HL-60 (cell line): ENCODE results near the gene MPND.

Source experiments
- DNase-seq, 2 experiments: peaks; one replicate each; pipeline ENCODE4 v3.0.0-alpha.2; 2010 to 2020; ENCODE audit warnings: low read depth in 1 of 2, low spot score in 1 of 2
- H3K27ac ChIP-seq: fragments of 250-450 bp; sonication (Bioruptor Pico); replicated peaks from 2 replicates; pipeline ENCODE4 v1.5.1; 2020; ENCODE audit warnings: mild to moderate bottlenecking, moderate library complexity
- H3K27me3 ChIP-seq: fragments of 250-450 bp; sonication (Bioruptor Pico); 2 replicates; pipeline ENCODE4 v1.5.1; 2021; ENCODE audit warnings: mild to moderate bottlenecking, moderate library complexity; ENCODE audit not compliant: insufficient read depth, poor library complexity, severe bottlenecking
- H3K4me3 ChIP-seq: replicated peaks from 2 replicates; pipeline ENCODE4 v1.5.1; 2011; ENCODE audit warnings: mild to moderate bottlenecking, control low read depth, low read length; ENCODE audit not compliant: insufficient read depth
- CTCF ChIP-seq: IDR thresholded peaks from one replicate; pipeline ENCODE4 v1.5.1; 2011; ENCODE audit warnings: low read length, control low read depth, inconsistent platforms; ENCODE audit not compliant: insufficient read depth
- GABPA ChIP-seq: IDR thresholded peaks from 2 replicates; pipeline ENCODE4 v1.6.1; 2012; ENCODE audit warnings: low read depth
- POLR2AphosphoS5 ChIP-seq: IDR thresholded peaks from 2 replicates; pipeline ENCODE4 v1.6.1; 2012; ENCODE audit warnings: low read depth
- SPI1 ChIP-seq: IDR thresholded peaks from 2 replicates; pipeline ENCODE4 v1.6.1; 2012; ENCODE audit warnings: low read depth, mild to moderate bottlenecking, borderline replicate concordance
- TF ChIP-seq, protein P1 (sequence below): IDR thresholded peaks from 2 replicates; pipeline ENCODE4 v1.6.1; 2012; ENCODE audit warnings: low read depth; ENCODE audit not compliant: insufficient replicate concordance

The MPND gene

DNA sequence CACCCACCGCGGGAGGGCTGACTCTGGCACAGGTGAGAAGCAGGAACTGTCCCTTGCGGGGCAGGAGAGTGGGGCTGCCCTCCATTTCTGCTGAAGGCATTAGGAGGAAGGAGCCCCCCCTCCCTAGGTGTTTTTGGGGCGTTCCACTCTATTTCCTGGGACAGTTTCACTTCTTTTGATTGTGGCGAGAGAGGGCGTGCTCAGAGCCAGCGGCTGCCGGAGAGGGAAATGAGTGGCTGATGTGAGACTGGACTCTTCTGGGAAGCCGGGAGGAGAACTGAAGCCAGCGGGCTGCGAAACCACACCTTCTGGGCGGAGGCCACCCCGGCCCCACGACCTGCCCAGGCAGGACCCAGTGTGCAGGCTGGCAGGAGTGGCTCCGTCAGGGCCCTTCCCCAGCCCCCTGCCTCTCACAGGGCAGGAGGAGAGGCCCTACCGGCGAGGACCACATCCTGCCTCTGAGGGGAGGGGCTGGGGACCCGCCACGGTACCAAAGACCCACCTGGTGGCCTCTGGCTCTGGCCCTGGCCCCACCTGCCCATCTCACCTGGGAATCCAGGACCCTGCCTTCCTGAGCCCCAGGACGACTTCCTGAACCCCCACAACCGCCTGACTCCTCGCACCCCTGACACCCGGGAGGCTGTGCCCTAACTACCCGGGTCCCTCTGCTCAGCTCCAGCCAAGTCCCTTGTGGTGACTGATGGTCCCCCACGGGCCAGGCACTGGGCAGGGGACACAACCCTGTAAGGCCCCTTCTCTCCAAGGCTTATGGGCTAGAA, 25.9 kb downstream of the MPND start:
- no peaks in the 10 kb centered on the region for H3K27me3 ChIP-seq
- peak overlapping the region; percentile 41 for H3K27ac ChIP-seq
- peak overlapping the region; percentile 27 for H3K4me3 ChIP-seq
- peak; percentile 23 to 63 for DNase-seq
- TF ChIP-seq SPI1 = no peak
- TF ChIP-seq POLR2AphosphoS5 = no peak
- no peak for TF ChIP-seq CTCF
- TF ChIP-seq GABPA = no peak
- TF ChIP-seq, protein P1, sequence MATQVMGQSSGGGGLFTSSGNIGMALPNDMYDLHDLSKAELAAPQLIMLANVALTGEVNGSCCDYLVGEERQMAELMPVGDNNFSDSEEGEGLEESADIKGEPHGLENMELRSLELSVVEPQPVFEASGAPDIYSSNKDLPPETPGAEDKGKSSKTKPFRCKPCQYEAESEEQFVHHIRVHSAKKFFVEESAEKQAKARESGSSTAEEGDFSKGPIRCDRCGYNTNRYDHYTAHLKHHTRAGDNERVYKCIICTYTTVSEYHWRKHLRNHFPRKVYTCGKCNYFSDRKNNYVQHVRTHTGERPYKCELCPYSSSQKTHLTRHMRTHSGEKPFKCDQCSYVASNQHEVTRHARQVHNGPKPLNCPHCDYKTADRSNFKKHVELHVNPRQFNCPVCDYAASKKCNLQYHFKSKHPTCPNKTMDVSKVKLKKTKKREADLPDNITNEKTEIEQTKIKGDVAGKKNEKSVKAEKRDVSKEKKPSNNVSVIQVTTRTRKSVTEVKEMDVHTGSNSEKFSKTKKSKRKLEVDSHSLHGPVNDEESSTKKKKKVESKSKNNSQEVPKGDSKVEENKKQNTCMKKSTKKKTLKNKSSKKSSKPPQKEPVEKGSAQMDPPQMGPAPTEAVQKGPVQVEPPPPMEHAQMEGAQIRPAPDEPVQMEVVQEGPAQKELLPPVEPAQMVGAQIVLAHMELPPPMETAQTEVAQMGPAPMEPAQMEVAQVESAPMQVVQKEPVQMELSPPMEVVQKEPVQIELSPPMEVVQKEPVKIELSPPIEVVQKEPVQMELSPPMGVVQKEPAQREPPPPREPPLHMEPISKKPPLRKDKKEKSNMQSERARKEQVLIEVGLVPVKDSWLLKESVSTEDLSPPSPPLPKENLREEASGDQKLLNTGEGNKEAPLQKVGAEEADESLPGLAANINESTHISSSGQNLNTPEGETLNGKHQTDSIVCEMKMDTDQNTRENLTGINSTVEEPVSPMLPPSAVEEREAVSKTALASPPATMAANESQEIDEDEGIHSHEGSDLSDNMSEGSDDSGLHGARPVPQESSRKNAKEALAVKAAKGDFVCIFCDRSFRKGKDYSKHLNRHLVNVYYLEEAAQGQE = no peak

- TF ChIP-seq GABPA = no peak
- TF ChIP-seq CTCF = peak; percentile 43
- TF ChIP-seq, protein P1 = no peak
- peak; percentile 57 to 75 for DNase-seq
- Histone ChIP-seq H3K4me3 (peak overlapping the region; percentile 27; the same call in 1 of the 2 replicates), H3K27ac (peak overlapping the region; percentile 41), H3K27me3 (no peaks in the 10 kb centered on the region)
Measured at GRCh38 chr19:4369888-4370260, 26.5 kb downstream of the MPND start.

GRCh38 chr19:4370418-4371041, 27.2 kb downstream of the MPND start:
- DNase-seq = no peak
- no peak overlapping the region for H3K4me3 ChIP-seq
- TF ChIP-seq SPI1 (no peak), GABPA (no peak), CTCF (no peak), POLR2AphosphoS5 (no peak)
- TF ChIP-seq, protein P1 = no peak
- H3K27me3 ChIP-seq = no peaks in the 10 kb centered on the region
- no peak overlapping the region for H3K27ac ChIP-seq
